ENCODE data around the gene GIMAP5. TPM values are rescaled to one million over a fixed set of nuclear protein-coding genes. Genes with fewer than 3 reads are reported as not detected.

Gene GIMAP5
- total and polyA plus RNA-seq, 2 of the 13 experiments (the other 11 are each of a cell fraction or from before 2014, with no cell fraction given), result not detected

DNA sequence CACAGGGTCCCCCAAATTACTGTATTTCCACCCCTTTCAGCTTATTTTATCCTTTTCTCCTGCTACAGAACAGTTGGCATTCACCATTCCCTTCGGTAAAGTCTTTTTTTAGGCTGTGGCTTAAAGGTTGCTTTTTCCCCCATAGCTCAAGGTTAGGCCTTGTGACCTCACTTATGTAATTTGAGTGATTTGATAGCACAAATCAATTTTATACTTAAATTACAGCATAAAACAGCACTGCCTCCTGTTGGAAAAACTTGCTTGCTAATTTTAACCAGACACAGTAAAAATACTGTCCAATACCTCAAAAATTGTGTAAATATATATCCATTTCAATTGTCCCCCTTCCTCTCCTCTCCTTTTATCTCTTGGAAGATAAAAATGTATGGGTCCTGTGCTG lies 13.8 kb upstream of the GIMAP5 start:
- Histone ChIP-seq H3K27me3 (ENCODE audit: control insufficient read depth in 1 of 2, insufficient read depth in 2 of 2, low read length in 2 of 2) (peaks cover 0 to 9% of the 10 kb centered on the region in 2 experiments; a peak in 2 of 5 replicates), H3K4me3 (replicated peaks in 1 of 3; ENCODE audit: insufficient read depth in 1 of 3, low read depth in 2 of 3, low read length in 3 of 3) (no peak overlapping the region), H2AFZ (ENCODE audit: low read length) (no peak overlapping the region), H3K4me2 (ENCODE audit: low read depth, low read length) (no peak overlapping the region), H3K4me1 (ENCODE audit: insufficient read depth, low read length) (peaks cover 14% of the 10 kb centered on the region), H3K9me3 (ENCODE audit: low read length) (no peaks in the 10 kb centered on the region), H3K79me2 (ENCODE audit: insufficient read depth, low read length) (no peaks in the 10 kb centered on the region), H3K27ac (ENCODE audit: extremely low read length, insufficient read depth, low read length) (no peak overlapping the region), H4K20me1 (ENCODE audit: insufficient read depth, low read length) (no peaks in the 10 kb centered on the region), H3K9ac (ENCODE audit: insufficient read depth, low read depth, low read length) (no peak overlapping the region), H3K36me3 (replicated peaks in 1 of 2; ENCODE audit: control insufficient read depth in 1 of 2, insufficient read depth in 2 of 2, low read length in 2 of 2) (no peaks in the 10 kb centered on the region)
- DNase-seq (ENCODE audit: low spot score) (no peak), ATAC-seq (no peak), FAIRE-seq (no peak)
- TF ChIP-seq PHF21A (CRISPR knock-in tag; IDR thresholded peaks at IDR 0.05) (no peak), CBFB (CRISPR knock-in tag; IDR thresholded peaks at IDR 0.05) (no peak), POLR2A (IDR thresholded peaks at IDR 0.05; ENCODE audit: insufficient read depth in 1 of 2, low read depth in 2 of 2, low read length in 2 of 2) (no peak), NFIC (IDR thresholded peaks at IDR 0.05; ENCODE audit: low read length) (no peak), MAFK (conservative IDR thresholded peaks at IDR 0.05 in 1 of 2, IDR thresholded peaks at IDR 0.05 in 1 of 2; ENCODE audit: low read length in 2 of 2) (no peak), TSC22D2 (CRISPR knock-in tag; IDR thresholded peaks at IDR 0.05; ENCODE audit: borderline replicate concordance) (no peak), ZZZ3 (CRISPR knock-in tag; IDR thresholded peaks at IDR 0.05; ENCODE audit: borderline replicate concordance) (no peak), ZNF781 (CRISPR knock-in tag; IDR thresholded peaks at IDR 0.05; ENCODE audit: borderline replicate concordance, not compliant biosample characterization) (no peak), NR3C1 (CRISPR knock-in tag; IDR thresholded peaks at IDR 0.05) (no peak), SRSF1 (optimal IDR thresholded peaks at IDR 0.05; ENCODE audit: low read depth, low read length) (no peak)
- TF ChIP-seq, protein P1, sequence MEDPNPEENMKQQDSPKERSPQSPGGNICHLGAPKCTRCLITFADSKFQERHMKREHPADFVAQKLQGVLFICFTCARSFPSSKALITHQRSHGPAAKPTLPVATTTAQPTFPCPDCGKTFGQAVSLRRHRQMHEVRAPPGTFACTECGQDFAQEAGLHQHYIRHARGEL (CRISPR knock-in tag; IDR thresholded peaks at IDR 0.05), result no peak
- TF ChIP-seq, protein P2, sequence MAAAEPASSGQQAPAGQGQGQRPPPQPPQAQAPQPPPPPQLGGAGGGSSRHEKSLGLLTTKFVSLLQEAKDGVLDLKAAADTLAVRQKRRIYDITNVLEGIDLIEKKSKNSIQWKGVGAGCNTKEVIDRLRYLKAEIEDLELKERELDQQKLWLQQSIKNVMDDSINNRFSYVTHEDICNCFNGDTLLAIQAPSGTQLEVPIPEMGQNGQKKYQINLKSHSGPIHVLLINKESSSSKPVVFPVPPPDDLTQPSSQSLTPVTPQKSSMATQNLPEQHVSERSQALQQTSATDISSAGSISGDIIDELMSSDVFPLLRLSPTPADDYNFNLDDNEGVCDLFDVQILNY (CRISPR knock-in tag; conservative IDR thresholded peaks at IDR 0.05), result no peak
- TF ChIP-seq, protein P3, sequence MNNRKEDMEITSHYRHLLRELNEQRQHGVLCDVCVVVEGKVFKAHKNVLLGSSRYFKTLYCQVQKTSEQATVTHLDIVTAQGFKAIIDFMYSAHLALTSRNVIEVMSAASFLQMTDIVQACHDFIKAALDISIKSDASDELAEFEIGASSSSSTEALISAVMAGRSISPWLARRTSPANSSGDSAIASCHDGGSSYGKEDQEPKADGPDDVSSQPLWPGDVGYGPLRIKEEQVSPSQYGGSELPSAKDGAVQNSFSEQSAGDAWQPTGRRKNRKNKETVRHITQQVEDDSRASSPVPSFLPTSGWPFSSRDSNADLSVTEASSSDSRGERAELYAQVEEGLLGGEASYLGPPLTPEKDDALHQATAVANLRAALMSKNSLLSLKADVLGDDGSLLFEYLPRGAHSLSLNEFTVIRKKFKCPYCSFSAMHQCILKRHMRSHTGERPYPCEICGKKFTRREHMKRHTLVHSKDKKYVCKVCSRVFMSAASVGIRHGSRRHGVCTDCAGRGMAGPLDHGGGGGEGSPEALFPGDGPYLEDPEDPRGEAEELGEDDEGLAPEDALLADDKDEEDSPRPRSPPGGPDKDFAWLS (CRISPR knock-in tag; IDR thresholded peaks at IDR 0.05; ENCODE audit: borderline replicate concordance), result no peak
- TF ChIP-seq, protein P4, sequence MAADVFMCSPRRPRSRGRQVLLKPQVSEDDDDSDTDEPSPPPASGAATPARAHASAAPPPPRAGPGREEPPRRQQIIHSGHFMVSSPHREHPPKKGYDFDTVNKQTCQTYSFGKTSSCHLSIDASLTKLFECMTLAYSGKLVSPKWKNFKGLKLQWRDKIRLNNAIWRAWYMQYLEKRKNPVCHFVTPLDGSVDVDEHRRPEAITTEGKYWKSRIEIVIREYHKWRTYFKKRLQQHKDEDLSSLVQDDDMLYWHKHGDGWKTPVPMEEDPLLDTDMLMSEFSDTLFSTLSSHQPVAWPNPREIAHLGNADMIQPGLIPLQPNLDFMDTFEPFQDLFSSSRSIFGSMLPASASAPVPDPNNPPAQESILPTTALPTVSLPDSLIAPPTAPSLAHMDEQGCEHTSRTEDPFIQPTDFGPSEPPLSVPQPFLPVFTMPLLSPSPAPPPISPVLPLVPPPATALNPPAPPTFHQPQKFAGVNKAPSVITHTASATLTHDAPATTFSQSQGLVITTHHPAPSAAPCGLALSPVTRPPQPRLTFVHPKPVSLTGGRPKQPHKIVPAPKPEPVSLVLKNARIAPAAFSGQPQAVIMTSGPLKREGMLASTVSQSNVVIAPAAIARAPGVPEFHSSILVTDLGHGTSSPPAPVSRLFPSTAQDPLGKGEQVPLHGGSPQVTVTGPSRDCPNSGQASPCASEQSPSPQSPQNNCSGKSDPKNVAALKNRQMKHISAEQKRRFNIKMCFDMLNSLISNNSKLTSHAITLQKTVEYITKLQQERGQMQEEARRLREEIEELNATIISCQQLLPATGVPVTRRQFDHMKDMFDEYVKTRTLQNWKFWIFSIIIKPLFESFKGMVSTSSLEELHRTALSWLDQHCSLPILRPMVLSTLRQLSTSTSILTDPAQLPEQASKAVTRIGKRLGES (CRISPR knock-in tag; IDR thresholded peaks at IDR 0.05; ENCODE audit: borderline replicate concordance), result no peak
- TF ChIP-seq, protein P5, sequence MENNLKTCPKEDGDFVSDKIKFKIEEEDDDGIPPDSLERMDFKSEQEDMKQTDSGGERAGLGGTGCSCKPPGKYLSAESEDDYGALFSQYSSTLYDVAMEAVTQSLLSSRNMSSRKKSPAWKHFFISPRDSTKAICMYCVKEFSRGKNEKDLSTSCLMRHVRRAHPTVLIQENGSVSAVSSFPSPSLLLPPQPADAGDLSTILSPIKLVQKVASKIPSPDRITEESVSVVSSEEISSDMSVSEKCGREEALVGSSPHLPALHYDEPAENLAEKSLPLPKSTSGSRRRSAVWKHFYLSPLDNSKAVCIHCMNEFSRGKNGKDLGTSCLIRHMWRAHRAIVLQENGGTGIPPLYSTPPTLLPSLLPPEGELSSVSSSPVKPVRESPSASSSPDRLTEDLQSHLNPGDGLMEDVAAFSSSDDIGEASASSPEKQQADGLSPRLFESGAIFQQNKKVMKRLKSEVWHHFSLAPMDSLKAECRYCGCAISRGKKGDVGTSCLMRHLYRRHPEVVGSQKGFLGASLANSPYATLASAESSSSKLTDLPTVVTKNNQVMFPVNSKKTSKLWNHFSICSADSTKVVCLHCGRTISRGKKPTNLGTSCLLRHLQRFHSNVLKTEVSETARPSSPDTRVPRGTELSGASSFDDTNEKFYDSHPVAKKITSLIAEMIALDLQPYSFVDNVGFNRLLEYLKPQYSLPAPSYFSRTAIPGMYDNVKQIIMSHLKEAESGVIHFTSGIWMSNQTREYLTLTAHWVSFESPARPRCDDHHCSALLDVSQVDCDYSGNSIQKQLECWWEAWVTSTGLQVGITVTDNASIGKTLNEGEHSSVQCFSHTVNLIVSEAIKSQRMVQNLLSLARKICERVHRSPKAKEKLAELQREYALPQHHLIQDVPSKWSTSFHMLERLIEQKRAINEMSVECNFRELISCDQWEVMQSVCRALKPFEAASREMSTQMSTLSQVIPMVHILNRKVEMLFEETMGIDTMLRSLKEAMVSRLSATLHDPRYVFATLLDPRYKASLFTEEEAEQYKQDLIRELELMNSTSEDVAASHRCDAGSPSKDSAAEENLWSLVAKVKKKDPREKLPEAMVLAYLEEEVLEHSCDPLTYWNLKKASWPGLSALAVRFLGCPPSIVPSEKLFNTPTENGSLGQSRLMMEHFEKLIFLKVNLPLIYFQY (CRISPR knock-in tag; IDR thresholded peaks at IDR 0.05; ENCODE audit: borderline replicate concordance), result no peak
- ChIA-PET POLR2A (no interaction called here), CTCF (ENCODE audit: low intra/inter-chr PET ratio, low total read pairs) (no interaction called here)
- BruUV-seq (replicated peaks), result no TSS peak
- intact Hi-C loops (cut with micrococcal nuclease; ENCODE audit: unreplicated experiment) (no loop called here), in situ Hi-C loops (cut with HindIII; ENCODE audit: extremely low pct_ligation_motif_present, low pct_unique_long_range_greater_than_20kb) (no loop called here)
- 0% methylated on average over 1 of the region's 1 CpG for WGBS (ENCODE audit: low lambda C conversion rate)
